KBM-7 (cell line): Measurements from ENCODE around the gene PKDREJ.
"Not testable (repeated sequence)": the region's sequence is repeated elsewhere in the genome, so short reads cannot be mapped to it uniquely, and the experiment has no call there.

Source experiments
- DNase-seq: peaks from one replicate; pipeline ENCODE4 v3.0.0-alpha.2; 2015
- in situ Hi-C: fragments of 300-500 bp; cut with MboI; formaldehyde crosslinking; loops from 2 replicates; pipeline ENCODE4 v1.14.3; 2020; ENCODE audit warnings: low sequenced_read_pairs, low pct_unique_long_range_greater_than_20kb, mixed read lengths

The PKDREJ gene

GRCh38 chr22:46263216-46263590 lies at the start of gene PKDREJ:
Gene PKDREJ (minus strand): TSS chr22:46263343. CDS start chr22:46263322, 21 bp downstream.
- no peak for DNase-seq
- in situ Hi-C loops = no loop called here

GRCh38 chr22:46312848-46313247 lies 49.7 kb upstream of the PKDREJ start:
- in situ Hi-C loops, DNase-seq: not testable (repeated sequence)

GRCh38 chr22:46312056-46312455 lies 48.9 kb upstream of the PKDREJ start:
- DNase-seq = no peak
- in situ Hi-C loops = no loop called here

DNA sequence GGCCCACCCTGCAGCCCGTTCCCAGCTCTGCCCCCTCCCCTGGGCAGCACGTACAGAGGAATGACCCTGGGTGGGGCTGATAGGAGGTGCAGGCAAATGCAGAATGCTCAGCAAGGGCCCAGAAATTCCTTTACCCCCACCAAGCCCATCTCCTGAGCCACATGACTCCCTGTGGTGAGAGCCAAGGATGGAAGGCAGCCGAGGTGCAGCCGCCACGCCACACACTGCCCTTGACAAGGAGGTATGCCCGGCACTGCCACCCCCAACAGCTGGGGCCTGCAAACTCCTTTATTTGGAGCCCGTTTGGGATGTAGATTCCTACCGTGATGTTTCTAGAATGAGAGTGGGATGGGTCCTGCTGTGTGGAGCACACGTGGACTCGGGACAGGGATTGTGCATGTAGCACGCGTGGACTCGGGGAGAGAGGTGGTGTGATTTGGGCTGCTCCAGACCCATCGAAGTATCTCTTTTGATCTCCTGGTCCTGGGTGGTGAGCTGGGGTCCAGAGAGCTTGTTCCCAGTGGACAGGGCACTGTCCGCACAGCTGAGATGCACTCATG lies 46.5 kb upstream of the PKDREJ start:
- in situ Hi-C loops = no loop called here
- DNase-seq = no peak

DNA sequence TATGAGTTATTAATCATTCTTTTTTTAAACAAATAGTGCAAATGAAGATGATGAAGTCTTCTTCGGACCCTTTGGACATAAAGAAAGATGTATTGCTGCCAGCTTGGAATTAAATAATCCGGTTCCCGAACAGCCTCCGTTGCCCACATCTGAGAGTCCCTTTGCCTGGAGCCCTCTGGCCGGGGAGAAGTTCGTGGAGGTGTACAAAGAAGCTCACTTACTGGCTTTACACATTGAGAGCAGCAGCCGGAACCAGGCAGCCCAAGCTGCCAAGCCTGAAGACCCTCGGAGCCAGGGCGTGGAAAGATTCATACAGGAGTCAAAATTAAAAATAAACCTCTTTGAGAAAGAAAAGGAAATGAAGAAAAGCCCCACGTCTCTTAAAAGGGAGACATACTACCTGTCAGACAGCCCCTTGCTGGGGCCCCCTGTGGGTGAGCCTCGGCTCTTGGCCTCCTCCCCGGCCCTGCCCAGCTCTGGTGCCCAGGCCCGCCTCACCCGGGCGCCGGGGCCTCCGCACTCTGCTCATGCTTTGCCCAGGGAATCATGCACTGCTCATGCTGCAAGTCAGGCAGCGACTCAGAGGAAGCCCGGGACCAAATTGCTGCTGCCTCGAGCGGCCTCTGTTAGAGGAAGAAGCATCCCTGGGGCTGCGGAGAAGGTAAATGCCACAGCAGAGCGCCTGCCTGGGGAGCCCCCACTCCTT lies 45.3 kb upstream of the PKDREJ start:
- in situ Hi-C loops = no loop called here
- DNase-seq = no peak

DNA sequence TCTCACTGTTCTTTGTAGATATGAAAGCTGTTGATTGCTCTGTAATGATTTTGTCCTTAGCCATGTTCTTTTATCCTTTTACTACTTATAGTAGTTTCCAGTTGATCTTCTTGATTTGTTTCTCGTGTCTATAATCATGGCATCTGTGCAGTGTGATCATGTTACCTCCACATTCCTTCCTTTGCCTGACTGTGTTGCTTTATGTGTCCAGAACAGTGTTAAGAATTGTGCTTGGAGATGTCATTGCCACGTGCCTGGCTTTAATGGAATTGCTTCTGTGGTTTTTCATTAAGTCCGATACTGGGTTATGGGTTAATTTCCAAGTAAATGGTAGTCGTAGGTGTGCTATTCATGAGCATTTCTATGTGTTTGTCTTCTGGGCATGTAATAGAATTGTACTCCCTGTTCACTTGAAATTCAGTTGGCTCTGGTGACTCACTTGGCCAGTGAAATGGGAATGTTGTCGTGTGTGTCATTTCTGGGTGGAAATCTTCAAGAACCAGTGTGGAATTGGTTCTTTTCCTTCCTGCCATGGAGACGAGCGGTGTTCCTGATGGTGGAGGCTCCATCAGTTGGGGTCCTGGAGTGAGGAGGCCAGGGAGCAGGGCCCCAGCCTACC lies 40.3 kb upstream of the PKDREJ start:
- no peak for DNase-seq
- in situ Hi-C loops = no loop called here

DNA sequence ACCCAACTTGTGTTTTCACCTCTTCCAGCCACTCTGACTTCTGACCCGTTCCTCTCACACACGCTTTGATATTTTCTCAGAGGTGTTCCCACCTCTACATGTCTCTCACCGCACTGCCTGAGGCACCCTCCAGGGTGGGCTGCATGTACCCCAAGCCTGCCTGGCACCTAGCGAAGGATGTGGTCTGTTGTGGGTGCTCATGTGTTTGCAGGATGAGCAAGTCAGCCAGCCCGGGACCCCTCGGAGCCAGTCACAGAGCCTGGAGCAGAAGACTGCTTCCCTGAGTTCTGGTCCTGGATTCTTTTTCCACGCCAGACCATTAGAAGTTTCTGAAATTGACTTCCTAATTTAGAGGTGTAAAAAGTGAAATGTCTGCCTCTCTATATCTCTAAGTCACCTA lies 37.3 kb upstream of the PKDREJ start:
- DNase-seq = no peak
- in situ Hi-C loops = no loop called here

- in situ Hi-C loops = no loop called here
- no peak for DNase-seq
Measured at GRCh38 chr22:46299101-46299500, 36.0 kb upstream of the PKDREJ start.

- DNase-seq = peak; percentile 45
Measured at GRCh38 chr22:46297151-46297812, 34.1 kb upstream of the PKDREJ start.

GRCh38 chr22:46296257-46297150 lies 33.4 kb upstream of the PKDREJ start, which contains the start of gene GTSE1:
Gene GTSE1 (plus strand): TSS chr22:46296870. CDS start chr22:46297401, 531 bp downstream.
- in situ Hi-C loops = no loop called here
- peak; percentile 98 for DNase-seq

More at GRCh38 chr22:46297151-46297812, 34.1 kb upstream of the PKDREJ start:
- in situ Hi-C loops = no loop called here

- DNase-seq = no peak
- in situ Hi-C loops = no loop called here
Measured at GRCh38 chr22:46295277-46295971, 32.3 kb upstream of the PKDREJ start.

GRCh38 chr22:46294784-46295183 lies 31.6 kb upstream of the PKDREJ start:
- in situ Hi-C loops = no loop called here
- DNase-seq = no peak

GRCh38 chr22:46293577-46294260 lies 30.6 kb upstream of the PKDREJ start:
- in situ Hi-C loops = no loop called here
- peak; percentile 75 for DNase-seq

GRCh38 chr22:46292732-46293131 lies 29.6 kb upstream of the PKDREJ start:
- in situ Hi-C loops = no loop called here

GRCh38 chr22:46292173-46292572 lies 29.0 kb upstream of the PKDREJ start:
- in situ Hi-C loops = no loop called here
- no peak for DNase-seq

More at GRCh38 chr22:46292732-46293131, 29.6 kb upstream of the PKDREJ start:
- DNase-seq = no peak

DNA sequence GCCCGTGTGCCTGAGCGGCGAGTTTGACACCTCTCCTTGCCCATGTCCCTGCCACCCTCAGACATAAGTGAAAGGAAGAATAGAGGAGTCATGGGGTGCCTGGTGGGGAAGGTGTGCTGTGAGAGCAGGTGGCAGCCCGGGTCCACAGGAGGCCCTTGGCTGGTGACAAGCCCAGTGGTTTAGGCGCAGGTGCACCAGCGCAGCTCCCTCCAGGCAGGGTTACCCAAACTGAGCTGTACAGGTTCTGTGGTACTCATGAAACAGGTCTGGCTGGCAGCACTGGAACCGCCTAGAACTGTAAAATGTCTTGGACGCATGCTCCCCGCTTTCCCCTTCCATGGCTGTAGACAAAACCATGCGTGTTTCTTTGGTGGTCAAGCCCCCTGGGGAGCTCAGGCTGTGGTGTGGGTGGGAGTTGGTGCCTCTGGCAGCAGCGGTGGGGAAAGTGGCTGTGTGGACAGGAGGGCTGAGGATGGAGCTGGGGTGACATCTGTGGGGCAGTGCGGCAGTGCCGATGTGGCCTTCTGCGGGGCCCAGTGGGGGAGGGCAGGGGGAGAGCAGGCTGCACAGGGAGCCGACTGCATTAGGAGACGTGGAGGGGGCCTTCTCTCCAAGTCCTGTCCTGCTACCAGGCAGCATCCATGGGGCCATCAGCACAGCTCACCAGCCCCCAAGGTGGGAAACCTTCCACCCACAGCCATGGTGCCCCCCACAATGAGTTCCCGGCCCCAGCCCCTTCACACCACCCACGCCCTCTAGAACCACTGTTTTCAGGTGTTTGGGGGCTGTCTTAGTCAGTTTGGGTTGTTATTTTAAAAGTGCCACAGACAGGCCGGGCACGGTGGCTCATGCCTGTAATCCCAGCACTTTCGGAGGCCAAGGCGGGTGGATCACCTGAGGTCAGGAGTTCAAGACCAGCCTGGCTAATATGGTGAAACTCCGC lies 28.0 kb upstream of the PKDREJ start:
- in situ Hi-C loops = no loop called here
- no peak for DNase-seq
